GM19238 (cell line): ENCODE results near the gene ARFIP2.
A peak's percentile ranks its signal among the peaks of the same experiment; 100 is the strongest.
"Not testable (repeated sequence)": the region's sequence is repeated elsewhere in the genome, so short reads cannot be mapped to it uniquely, and the experiment has no call there.

Experiments used
- DNase-seq: peaks from one replicate; pipeline ENCODE4 v3.0.0; 2011; ENCODE audit warnings: low spot score; ENCODE audit not compliant: insufficient read length

The ARFIP2 gene

DNA sequence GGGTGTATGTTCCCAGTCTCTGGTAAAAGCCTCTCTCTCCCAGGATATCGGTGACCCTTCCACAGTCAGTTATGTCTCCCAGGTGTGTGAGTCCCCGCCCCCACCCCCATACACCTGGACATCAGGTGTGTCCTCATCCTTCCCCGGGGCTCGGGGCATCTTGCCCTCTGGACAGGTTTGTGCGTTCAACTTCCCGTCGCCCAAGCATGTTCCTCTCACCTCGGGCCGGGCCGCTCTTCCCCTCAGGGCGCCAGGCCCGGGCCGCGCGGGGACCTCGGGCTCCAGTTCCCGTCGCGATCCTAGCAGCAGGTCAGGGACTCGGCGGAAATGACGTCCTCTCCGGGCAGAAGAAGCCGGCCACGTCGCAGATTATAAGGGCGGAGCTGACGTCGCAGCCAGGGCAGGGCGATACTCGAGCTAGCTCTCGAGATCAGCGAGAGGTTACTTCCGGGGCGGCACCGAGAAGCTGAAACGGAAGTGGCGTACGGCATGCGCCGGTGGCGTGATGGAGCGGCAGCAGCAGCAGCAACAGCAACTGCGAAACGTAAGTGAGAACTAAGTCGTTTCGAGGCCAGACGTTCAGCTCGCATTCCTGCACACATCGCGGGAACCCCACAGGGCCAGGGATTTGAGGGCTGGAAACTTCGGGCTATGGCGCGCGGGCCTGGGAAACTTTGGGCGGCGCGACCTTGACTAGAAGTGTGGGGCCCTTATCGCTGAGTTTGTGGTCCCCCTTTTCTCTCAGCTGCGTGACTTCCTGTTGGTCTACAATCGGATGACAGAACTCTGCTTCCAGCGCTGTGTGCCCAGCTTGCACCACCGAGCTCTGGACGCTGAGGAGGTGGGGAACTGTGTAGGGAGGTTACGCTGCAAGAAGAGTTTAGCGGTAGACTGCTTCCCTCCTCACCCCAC lies at the start of gene ARFIP2, which contains the start of gene TIMM10B:
ARFIP2 (minus strand) TSS at position 320 of the 912 bp plus-strand sequence. CDS start 910 bp downstream, outside the sequence.
TIMM10B (plus strand) TSS at position 490 of the 912 bp plus-strand sequence; CDS start at position 506, 16 bp downstream.
- peak; percentile 99 for DNase-seq

DNA sequence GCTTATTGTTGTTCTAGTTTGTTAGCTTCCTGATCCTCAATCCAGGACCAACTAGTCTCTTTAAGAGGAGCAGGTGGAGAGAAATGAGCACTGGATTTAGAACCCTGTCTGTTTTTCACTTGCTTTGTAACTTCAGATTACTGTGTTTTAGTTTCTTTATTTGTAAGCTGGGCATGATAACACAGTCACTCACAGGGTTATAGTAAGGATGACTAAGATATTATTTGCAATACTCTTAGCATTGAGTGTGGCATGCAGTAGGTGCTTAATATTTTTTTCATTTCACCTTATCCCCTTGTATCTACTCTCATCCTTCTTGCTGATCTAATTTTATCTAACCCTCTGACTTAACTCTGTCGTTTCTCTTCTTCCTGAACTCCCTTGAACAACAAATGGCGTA lies 49.7 kb upstream of the ARFIP2 start:
- no peak for DNase-seq

- DNase-seq: no peak
Measured at GRCh38 chr11:6529266-6529665, 48.1 kb upstream of the ARFIP2 start.

- no peak for DNase-seq
Measured at GRCh38 chr11:6526411-6527135, 45.4 kb upstream of the ARFIP2 start.

DNA sequence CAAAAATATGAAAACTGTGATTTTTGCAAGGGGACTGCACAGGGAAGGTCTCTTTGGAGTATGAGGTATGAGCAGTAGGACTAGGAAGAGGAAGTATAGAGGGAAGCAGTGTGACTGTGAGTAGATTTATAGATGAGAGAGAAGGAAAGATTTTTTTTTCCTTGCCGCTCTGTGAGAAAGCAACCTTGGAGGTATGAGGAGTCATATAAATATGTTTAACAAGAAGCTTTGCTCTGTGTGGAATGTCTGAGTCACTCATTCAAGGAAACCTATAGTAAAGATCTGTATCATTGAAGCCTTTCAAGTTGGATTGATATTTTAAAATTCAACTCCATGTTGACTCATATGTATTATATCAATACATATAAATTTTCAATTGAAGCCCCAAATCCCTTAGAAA lies 42.1 kb upstream of the ARFIP2 start:
- DNase-seq: no peak

DNA sequence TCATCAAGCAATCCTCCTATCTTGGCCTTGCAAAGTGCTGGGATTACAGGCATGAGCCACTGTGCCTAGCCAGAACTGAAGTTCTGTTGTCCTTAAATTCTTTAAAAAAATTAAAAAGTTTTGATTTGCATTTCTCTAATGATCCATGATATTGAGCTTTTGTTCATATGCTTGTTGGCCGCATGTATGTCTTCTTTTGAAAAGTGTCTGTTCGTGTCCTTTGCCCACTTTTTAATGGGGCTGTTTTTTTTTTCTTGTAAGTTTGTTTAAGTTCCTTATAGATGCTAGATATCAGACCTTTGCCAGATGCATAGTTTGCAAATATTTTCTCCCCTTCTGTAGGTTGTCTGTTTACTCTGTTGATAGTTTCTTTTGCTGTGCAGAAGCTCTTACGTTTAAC lies 40.8 kb upstream of the ARFIP2 start:
- DNase-seq: not testable (repeated sequence)

GRCh38 chr11:6520265-6520664 lies 39.1 kb upstream of the ARFIP2 start:
- DNase-seq: no peak

- no peak for DNase-seq
Measured at GRCh38 chr11:6516865-6517264, 35.7 kb upstream of the ARFIP2 start.

- no peak for DNase-seq
Measured at GRCh38 chr11:6505577-6506240, 24.6 kb upstream of the ARFIP2 start.

DNA sequence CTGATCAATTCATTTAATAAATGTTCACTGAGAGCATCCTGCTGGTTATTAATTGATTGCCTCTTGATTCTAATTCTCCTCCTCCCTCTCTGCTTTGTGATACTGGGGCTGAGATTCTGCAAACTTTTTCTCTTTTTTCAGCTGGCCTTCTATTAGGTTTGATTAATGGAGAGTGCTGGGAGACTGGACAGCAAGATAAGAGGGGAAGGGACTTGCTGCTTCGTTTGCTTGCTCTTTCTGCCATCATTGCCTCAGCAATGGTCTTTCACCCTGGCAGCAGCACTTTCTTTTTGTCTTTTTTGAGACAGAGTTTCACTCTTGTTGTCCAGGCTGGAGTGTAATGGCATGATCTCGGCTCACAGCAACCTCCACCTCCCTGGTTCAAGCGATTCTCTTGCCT lies 23.0 kb upstream of the ARFIP2 start:
- DNase-seq: no peak

DNA sequence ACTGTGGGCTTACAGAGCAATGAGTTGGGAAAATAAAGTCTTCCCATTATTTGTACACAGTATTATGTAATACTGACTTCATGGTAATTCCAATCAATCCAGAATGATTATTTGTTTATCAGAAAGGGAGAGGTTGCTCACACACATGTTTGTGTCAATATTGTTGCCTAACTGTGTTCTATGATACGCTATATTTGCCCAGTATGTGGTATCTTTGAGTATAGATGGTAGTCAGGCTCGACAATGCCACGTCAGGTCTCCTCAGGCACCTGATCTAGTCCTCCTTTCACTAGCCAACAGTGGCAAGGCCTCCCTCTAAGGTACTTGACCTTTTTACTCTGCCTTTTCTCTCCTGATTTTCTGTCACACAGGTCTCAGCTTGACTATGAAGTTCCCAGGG lies 21.3 kb upstream of the ARFIP2 start:
- no peak for DNase-seq

DNA sequence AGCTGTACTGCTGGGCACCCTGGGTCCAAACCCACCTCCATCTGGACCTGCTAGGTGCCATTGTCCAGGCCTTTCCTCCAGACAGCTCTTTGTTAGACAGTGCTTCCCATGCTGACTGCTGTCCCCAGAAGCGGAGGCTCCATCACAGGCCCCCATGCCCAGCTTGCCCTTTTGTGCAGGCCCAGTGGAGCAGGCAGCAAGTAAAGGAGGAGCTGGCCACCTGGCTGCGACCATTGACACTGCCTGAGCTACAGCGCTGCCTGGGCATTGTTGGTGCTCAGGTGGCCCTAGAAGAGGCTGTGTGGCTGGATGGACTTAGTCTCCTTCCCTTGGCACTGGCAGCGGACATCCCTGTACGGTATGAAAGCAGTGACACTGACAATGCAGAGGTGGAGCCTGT lies 17.4 kb upstream of the ARFIP2 start:
- no peak for DNase-seq

GRCh38 chr11:6498121-6498520 lies 17.0 kb upstream of the ARFIP2 start:
- no peak for DNase-seq

DNA sequence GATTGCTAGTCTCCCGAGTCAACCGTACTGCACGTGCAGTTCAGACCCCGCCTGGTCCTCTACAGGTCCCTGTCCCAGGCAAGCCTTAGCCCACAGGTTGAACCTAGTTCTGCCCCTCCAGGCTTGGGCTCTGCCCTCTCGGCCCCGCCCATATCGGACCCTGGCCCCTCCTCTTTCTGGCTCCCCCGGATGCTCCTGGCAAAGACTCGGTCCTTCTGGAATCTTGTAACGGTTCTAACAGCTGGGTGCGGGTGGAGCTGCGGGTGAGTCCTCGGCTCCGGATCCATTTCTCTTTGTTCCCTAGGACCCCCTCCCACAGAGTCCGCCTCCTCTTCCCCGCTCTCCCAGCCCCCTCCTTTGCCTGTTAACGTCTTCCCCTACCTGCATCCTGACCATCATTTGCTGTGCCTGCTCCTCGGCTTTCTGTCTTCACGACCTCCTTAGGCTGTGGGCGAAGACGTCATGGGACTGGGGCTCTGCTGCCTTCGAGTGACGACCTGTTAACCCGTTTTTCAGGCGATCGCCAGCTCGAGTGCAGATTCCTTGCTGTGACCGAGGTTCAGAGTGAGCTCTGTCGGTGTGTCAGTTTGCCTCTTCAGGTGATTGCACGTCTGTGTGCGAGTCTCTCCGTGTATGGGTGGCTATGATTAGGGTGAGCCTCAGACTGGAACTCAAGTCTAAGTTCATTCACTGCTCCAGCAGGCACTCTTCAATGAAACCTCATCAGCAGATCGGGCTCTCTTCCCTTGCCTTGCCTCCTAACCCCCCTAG lies 16.1 kb upstream of the ARFIP2 start, which contains the start of gene DNHD1:
DNHD1 (plus strand) TSS at position 212 of the 771 bp plus-strand sequence. CDS start 936 bp downstream, outside the sequence.
- no peak for DNase-seq

DNA sequence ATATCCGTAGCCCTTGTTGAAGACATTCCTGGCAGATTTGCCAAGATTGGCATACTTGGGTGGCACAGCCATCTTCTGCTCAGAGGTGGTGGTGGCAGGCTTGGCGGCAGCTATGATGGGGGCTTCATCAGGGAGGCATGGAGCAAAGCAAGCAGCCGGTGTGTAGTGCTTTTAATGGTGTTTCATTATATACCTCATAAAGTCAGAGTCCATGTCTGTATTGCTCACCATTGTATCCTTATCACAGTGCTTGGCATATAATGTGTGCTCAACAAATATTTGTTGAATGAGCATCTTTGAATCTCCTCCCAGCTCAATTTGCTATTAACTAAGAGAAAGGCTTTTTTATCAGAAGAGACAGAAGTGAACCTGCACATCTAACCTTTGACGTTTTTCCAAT lies 8.2 kb upstream of the ARFIP2 start:
- DNase-seq: no peak

DNA sequence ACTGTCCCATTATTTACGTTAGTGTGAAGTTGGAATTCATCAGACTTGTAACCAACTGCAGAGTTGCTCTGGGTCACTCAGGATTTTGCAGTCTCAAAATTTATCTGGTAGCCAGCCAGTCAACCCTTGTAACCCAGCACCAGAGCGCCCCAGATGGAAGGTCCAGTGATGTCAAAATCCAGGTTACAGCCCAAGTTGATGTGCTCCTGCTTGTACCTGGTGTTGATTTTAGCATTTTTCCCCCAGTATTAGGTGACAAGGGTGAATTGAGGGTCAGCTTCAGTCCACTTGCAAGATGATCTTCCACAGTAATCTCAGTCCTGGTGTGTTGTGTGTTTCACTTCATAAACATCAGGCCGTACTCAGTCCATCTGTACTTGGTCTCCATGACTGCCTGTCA lies 7.7 kb upstream of the ARFIP2 start:
- DNase-seq: no peak

- DNase-seq: no peak
Measured at GRCh38 chr11:6488342-6488741, 7.2 kb upstream of the ARFIP2 start.

GRCh38 chr11:6486938-6487337 lies 5.8 kb upstream of the ARFIP2 start:
- no peak for DNase-seq

DNA sequence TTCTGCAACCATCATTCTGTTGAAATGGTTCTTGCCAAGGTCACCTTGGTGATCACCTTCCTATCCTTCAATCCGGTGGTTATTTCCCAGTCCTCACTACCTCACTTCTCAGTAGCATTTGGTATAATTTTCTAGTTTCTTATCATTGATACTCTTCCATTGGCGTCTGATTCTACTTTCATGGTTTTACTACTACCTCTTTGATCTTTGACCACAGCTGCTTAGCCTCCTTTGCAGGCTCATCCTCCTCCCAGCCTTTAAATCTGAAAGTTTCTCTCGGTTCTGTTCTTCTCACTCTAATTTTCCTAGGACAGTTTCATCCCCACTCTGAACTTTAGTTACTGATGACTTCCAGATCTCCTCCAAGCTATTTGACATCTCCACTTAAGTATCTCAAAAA lies 5.1 kb upstream of the ARFIP2 start:
- DNase-seq: no peak

GRCh38 chr11:6485661-6486060 lies 4.5 kb upstream of the ARFIP2 start:
- no peak for DNase-seq

DNA sequence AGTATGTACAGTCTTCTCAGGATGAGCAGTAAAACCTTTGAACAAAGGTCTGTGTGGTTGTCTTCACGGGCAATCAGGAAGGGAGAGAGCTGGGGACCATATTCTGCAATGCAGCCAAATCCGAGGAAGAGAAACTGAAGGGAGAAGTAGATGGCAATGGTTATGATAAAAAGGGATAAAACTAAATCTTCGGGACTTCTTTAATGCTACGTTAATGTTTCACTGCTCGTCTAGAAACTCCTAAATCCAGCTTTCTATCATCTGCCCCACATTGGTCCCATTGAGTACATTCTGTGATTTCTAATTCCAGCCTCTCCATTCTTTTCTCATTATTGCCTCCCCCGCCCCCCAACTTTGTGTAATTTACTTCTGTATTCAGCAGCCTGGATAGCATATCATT lies 1.9 kb upstream of the ARFIP2 start:
- no peak for DNase-seq
